Activated gamma-delta T cell treated with anti-CD3 and anti-CD28 coated beads, Interleukin-2, amount 50 U/mL, for 16 hours (primary cell): ENCODE data around the gene SLC22A7.

ENCODE experiments used
- DNase-seq: peaks from one replicate; pipeline ENCODE4 v3.0.0-alpha.2; 2020; ENCODE audit warnings: low read depth

Gene SLC22A7

GRCh38 chr6:43267619-43268354 lies 30.3 kb upstream of the SLC22A7 start:
- DNase-seq, result no peak

GRCh38 chr6:43268355-43268700 lies 29.7 kb upstream of the SLC22A7 start:
- no peak for DNase-seq

GRCh38 chr6:43268782-43269272 lies 29.2 kb upstream of the SLC22A7 start:
- DNase-seq, result no peak

GRCh38 chr6:43269273-43270007 lies 28.6 kb upstream of the SLC22A7 start:
- DNase-seq, result no peak

GRCh38 chr6:43271103-43271815 lies 26.8 kb upstream of the SLC22A7 start:
- DNase-seq, result no peak

GRCh38 chr6:43271944-43272343 lies 26.1 kb upstream of the SLC22A7 start:
- no peak for DNase-seq

GRCh38 chr6:43273707-43274106 lies 24.4 kb upstream of the SLC22A7 start:
- no peak for DNase-seq

GRCh38 chr6:43274127-43274915 lies 23.7 kb upstream of the SLC22A7 start:
- no peak for DNase-seq

- peak; percentile 7 for DNase-seq
Measured at GRCh38 chr6:43274916-43275597, 23.0 kb upstream of the SLC22A7 start.

GRCh38 chr6:43275801-43276576 lies 22.1 kb upstream of the SLC22A7 start:
- DNase-seq, result no peak

GRCh38 chr6:43276577-43277305 lies 21.3 kb upstream of the SLC22A7 start:
- DNase-seq, result no peak

- DNase-seq, result no peak
Measured at GRCh38 chr6:43277306-43277642, 20.8 kb upstream of the SLC22A7 start.

GRCh38 chr6:43277643-43278523 lies 20.2 kb upstream of the SLC22A7 start:
- DNase-seq, result no peak

- DNase-seq, result no peak
Measured at GRCh38 chr6:43278524-43279078, 19.5 kb upstream of the SLC22A7 start.

- DNase-seq, result no peak
Measured at GRCh38 chr6:43280234-43280633, 17.8 kb upstream of the SLC22A7 start.

- no peak for DNase-seq
Measured at GRCh38 chr6:43282060-43282459, 16.0 kb upstream of the SLC22A7 start.

- no peak for DNase-seq
Measured at GRCh38 chr6:43282636-43283513, 15.2 kb upstream of the SLC22A7 start.

- no peak for DNase-seq
Measured at GRCh38 chr6:43283514-43283901, 14.6 kb upstream of the SLC22A7 start.
